ENCODE results near the gene KCNF1.

KCNF1 gene

DNA sequence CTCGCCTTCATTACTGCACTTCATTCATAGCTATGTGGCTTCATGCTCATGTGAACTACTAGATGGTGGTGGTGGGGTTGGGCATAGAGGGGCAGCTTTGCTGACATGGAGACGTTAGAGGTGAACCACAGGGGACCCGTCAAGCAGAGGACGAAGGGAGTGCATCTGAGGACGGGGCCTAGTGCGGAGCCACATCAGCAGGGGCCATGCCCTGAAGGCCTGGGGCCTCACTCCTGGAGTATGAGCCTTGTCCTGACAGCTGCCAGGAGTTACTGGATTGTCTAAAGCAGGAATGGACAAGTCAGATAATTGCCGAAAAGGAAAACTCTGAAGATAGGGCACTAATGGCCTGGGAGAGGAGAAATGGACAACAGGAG, 36.4 kb downstream of the KCNF1 start:
- no peak overlapping the region for H4K8ac ChIP-seq (ENCODE audit: low read depth, low read length)
- no CpG with 5 or more reads among the region's 7 CpGs for WGBS (ENCODE audit: extremely low coverage, insufficient coverage, insufficient read length)
- H3K79me2 ChIP-seq (ENCODE audit: control insufficient read depth, insufficient read depth, low read length, poor library complexity) = no peaks in the 10 kb centered on the region
- peaks cover 2% of the 10 kb centered on the region for H3K27me3 ChIP-seq (ENCODE audit: insufficient read depth, low read length)
- no peak overlapping the region for H2BK5ac ChIP-seq (ENCODE audit: low read depth, low read length, poor library complexity)
- no peak overlapping the region for H2AK5ac ChIP-seq (ENCODE audit: low read length)
- no peak overlapping the region for H2BK12ac ChIP-seq (ENCODE audit: low read length)
- no peak overlapping the region for H3K23ac ChIP-seq (ENCODE audit: low read length)
- H3K79me1 ChIP-seq (ENCODE audit: low read length) = no peaks in the 10 kb centered on the region
- no peak overlapping the region for H3K4ac ChIP-seq (ENCODE audit: low read depth, low read length)
- DNase-seq = no peak
- H4K12ac ChIP-seq (ENCODE audit: low read depth, low read length) = no peak overlapping the region
- H2BK120ac ChIP-seq (ENCODE audit: insufficient read depth, low read length, poor library complexity) = no peak overlapping the region
- no peak overlapping the region for H3K27ac ChIP-seq (ENCODE audit: low read depth, low read length)
- no peak overlapping the region for H2AFZ ChIP-seq (ENCODE audit: insufficient read depth, low read length, poor library complexity)
- peaks cover 1% of the 10 kb centered on the region for H3K9me3 ChIP-seq (ENCODE audit: insufficient read depth, low read depth, low read length)
- no peak overlapping the region for H3K4me2 ChIP-seq (ENCODE audit: low read length)
- no peak overlapping the region for H3K4me3 ChIP-seq (ENCODE audit: low read depth, low read length)
- H3K36me3 ChIP-seq (ENCODE audit: control insufficient read depth in 1 of 2, insufficient read depth in 2 of 2, low read length in 2 of 2) = no peaks in the 10 kb centered on the region
- no peak overlapping the region for H3K14ac ChIP-seq (ENCODE audit: low read length)
- H3K9ac ChIP-seq (ENCODE audit: low read length) = no peak overlapping the region
- no peak overlapping the region for H4K91ac ChIP-seq (ENCODE audit: low read depth, low read length)
- H3K4me1 ChIP-seq (ENCODE audit: control insufficient read depth in 1 of 2, insufficient read depth in 2 of 2, low read length in 2 of 2) = no peaks in the 10 kb centered on the region
- no peak overlapping the region for H3K18ac ChIP-seq (ENCODE audit: low read length)

DNA sequence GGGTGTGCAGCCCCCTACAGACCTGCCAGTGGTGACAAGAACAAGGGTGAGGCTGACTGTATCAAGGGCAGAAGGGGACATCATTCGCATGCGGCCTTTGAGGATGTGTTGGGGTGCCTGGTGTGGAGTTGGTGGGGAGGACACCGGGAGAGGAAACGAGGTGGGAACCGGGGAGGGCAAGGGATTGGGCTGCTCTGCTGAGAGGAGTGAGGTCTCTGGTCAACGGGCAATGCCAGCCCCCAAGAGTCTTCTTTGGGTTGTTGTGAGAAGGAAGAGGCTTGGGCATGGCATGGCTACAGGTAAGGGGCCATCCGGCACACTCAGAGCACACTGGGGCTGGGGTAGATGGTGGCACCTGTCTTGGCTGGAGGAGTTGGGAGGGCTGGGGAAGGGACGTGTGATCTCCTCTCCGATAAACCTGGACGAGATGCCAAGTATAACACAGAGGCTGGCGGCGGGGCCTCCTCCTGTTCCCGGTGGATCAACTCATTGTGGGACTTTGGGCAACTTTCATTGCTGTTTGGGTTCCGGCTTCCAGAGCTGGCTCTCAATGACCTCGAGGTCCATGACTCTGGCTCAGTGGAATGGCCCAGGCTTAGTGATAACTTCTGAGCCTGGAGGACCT, 37.0 kb downstream of the KCNF1 start:
- Histone ChIP-seq H3K27ac (ENCODE audit: low read depth, low read length) (no peak overlapping the region), H3K79me1 (ENCODE audit: low read length) (no peaks in the 10 kb centered on the region), H2BK5ac (ENCODE audit: low read depth, low read length, poor library complexity) (no peak overlapping the region), H4K91ac (ENCODE audit: low read depth, low read length) (no peak overlapping the region), H3K23ac (ENCODE audit: low read length) (no peak overlapping the region), H3K36me3 (ENCODE audit: control insufficient read depth in 1 of 2, insufficient read depth in 2 of 2, low read length in 2 of 2) (no peaks in the 10 kb centered on the region), H2AFZ (ENCODE audit: insufficient read depth, low read length, poor library complexity) (no peak overlapping the region), H3K4me3 (ENCODE audit: low read depth, low read length) (no peak overlapping the region), H3K4me2 (ENCODE audit: low read length) (no peak overlapping the region), H3K14ac (ENCODE audit: low read length) (no peak overlapping the region), H2BK120ac (ENCODE audit: insufficient read depth, low read length, poor library complexity) (no peak overlapping the region), H2AK5ac (ENCODE audit: low read length) (no peak overlapping the region), H4K12ac (ENCODE audit: low read depth, low read length) (no peak overlapping the region), H3K4ac (ENCODE audit: low read depth, low read length) (no peak overlapping the region), H2BK12ac (ENCODE audit: low read length) (no peak overlapping the region), H3K4me1 (ENCODE audit: control insufficient read depth in 1 of 2, insufficient read depth in 2 of 2, low read length in 2 of 2) (no peaks in the 10 kb centered on the region), H3K9ac (ENCODE audit: low read length) (no peak overlapping the region), H3K9me3 (ENCODE audit: insufficient read depth, low read depth, low read length) (peaks cover 1% of the 10 kb centered on the region), H3K79me2 (ENCODE audit: control insufficient read depth, insufficient read depth, low read length, poor library complexity) (no peaks in the 10 kb centered on the region), H3K27me3 (ENCODE audit: insufficient read depth, low read length) (peaks cover 2% of the 10 kb centered on the region), H3K18ac (ENCODE audit: low read length) (no peak overlapping the region), H4K8ac (ENCODE audit: low read depth, low read length) (no peak overlapping the region)
- no peak for DNase-seq
- WGBS (ENCODE audit: extremely low coverage, insufficient coverage, insufficient read length) = no CpG with 5 or more reads among the region's 15 CpGs

DNA sequence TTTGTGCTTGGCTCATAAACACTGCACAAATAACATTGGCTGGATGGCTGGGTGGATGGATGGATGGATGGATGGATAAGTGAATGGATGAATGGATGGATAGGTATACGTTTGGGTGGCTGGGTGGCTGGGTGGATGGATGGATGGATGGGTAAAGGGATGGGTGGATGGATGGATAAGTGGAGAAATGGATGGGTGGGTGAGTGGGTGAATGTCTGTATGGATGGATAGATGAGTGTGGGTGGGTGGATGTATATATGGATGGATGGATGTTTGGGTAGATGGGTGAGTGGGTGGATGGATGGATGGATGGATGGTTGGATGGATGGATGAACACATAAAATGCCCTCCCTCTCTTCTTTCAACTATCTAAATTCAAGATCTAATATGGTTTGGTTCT, 38.1 kb downstream of the KCNF1 start:
- H2BK12ac ChIP-seq (ENCODE audit: low read length) = no peak overlapping the region
- no peak overlapping the region for H3K4me2 ChIP-seq (ENCODE audit: low read length)
- no peak overlapping the region for H4K91ac ChIP-seq (ENCODE audit: low read depth, low read length)
- H2AK5ac ChIP-seq (ENCODE audit: low read length) = no peak overlapping the region
- H3K14ac ChIP-seq (ENCODE audit: low read length) = no peak overlapping the region
- H2AFZ ChIP-seq (ENCODE audit: insufficient read depth, low read length, poor library complexity) = no peak overlapping the region
- H3K36me3 ChIP-seq (ENCODE audit: control insufficient read depth in 1 of 2, insufficient read depth in 2 of 2, low read length in 2 of 2) = no peaks in the 10 kb centered on the region
- H4K8ac ChIP-seq (ENCODE audit: low read depth, low read length) = no peak overlapping the region
- no peak overlapping the region for H3K4me3 ChIP-seq (ENCODE audit: low read depth, low read length)
- WGBS (ENCODE audit: extremely low coverage, insufficient coverage, insufficient read length) = 100% methylated on average over 1 of the region's 1 CpG
- no peak overlapping the region for H4K12ac ChIP-seq (ENCODE audit: low read depth, low read length)
- no peak overlapping the region for H3K23ac ChIP-seq (ENCODE audit: low read length)
- H3K27ac ChIP-seq (ENCODE audit: low read depth, low read length) = no peak overlapping the region
- no peaks in the 10 kb centered on the region for H3K27me3 ChIP-seq (ENCODE audit: insufficient read depth, low read length)
- H3K9me3 ChIP-seq (ENCODE audit: insufficient read depth, low read depth, low read length) = peaks cover 4% of the 10 kb centered on the region
- no peaks in the 10 kb centered on the region for H3K4me1 ChIP-seq (ENCODE audit: control insufficient read depth in 1 of 2, insufficient read depth in 2 of 2, low read length in 2 of 2)
- DNase-seq = no peak
- H3K79me2 ChIP-seq (ENCODE audit: control insufficient read depth, insufficient read depth, low read length, poor library complexity) = no peaks in the 10 kb centered on the region
- H3K79me1 ChIP-seq (ENCODE audit: low read length) = no peaks in the 10 kb centered on the region
- no peak overlapping the region for H3K4ac ChIP-seq (ENCODE audit: low read depth, low read length)
- H2BK5ac ChIP-seq (ENCODE audit: low read depth, low read length, poor library complexity) = no peak overlapping the region
- no peak overlapping the region for H3K18ac ChIP-seq (ENCODE audit: low read length)
- H2BK120ac ChIP-seq (ENCODE audit: insufficient read depth, low read length, poor library complexity) = no peak overlapping the region
- no peak overlapping the region for H3K9ac ChIP-seq (ENCODE audit: low read length)

DNA sequence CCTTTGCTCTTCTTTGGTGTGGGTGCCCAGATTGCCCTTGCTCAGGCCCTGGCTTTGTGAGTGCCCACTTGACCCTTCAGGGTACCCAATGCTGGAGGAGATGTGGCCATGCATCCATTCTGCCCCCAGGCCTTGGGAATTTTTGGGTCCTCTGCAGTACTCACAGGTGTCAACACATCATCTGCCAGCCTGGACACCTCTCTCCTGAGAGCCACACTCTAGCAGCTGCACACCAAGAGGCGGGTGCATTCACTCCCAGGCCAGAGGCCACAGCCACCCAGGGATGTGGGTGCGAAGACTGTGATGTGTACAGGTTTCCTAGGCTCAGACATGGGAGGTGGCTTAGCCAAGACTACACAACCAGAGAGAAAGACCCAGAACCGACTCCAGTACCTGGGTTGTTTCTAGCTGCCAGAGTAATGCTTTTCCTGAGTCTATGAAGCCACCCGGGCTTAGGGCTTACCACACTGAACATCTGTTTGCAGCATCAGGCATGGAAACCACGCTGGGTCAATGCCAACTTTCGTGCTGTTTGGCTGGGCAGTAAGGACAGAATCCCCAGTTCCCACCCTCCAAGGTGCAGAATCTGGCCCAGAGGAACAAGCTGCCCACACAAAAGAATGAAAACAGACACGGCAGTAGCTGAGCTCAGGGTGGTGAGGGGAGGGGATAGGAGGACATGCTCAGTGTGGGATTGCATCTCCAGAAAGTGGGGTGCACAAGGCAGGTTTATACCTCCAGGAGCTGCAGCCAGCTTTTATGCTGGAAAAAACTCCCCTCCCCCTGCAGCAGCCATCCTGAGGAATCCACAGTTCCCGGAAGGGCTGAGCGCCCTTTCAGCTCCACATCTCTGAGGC, 40.1 kb downstream of the KCNF1 start:
- no peaks in the 10 kb centered on the region for H3K79me2 ChIP-seq (ENCODE audit: control insufficient read depth, insufficient read depth, low read length, poor library complexity)
- H3K36me3 ChIP-seq (ENCODE audit: control insufficient read depth in 1 of 2, insufficient read depth in 2 of 2, low read length in 2 of 2) = no peaks in the 10 kb centered on the region
- peaks cover 4% of the 10 kb centered on the region for H3K9me3 ChIP-seq (ENCODE audit: insufficient read depth, low read depth, low read length)
- H2BK5ac ChIP-seq (ENCODE audit: low read depth, low read length, poor library complexity) = no peak overlapping the region
- H3K9ac ChIP-seq (ENCODE audit: low read length) = no peak overlapping the region
- no peak overlapping the region for H2BK120ac ChIP-seq (ENCODE audit: insufficient read depth, low read length, poor library complexity)
- no peaks in the 10 kb centered on the region for H3K27me3 ChIP-seq (ENCODE audit: insufficient read depth, low read length)
- no peak overlapping the region for H4K12ac ChIP-seq (ENCODE audit: low read depth, low read length)
- H3K4me2 ChIP-seq (ENCODE audit: low read length) = no peak overlapping the region
- no peak overlapping the region for H2AFZ ChIP-seq (ENCODE audit: insufficient read depth, low read length, poor library complexity)
- no peak overlapping the region for H2AK5ac ChIP-seq (ENCODE audit: low read length)
- DNase-seq = no peak
- H3K4me3 ChIP-seq (ENCODE audit: low read depth, low read length) = no peak overlapping the region
- H2BK12ac ChIP-seq (ENCODE audit: low read length) = no peak overlapping the region
- H3K27ac ChIP-seq (ENCODE audit: low read depth, low read length) = no peak overlapping the region
- no CpG with 5 or more reads among the region's 9 CpGs for WGBS (ENCODE audit: extremely low coverage, insufficient coverage, insufficient read length)
- H3K14ac ChIP-seq (ENCODE audit: low read length) = no peak overlapping the region
- no peak overlapping the region for H3K4ac ChIP-seq (ENCODE audit: low read depth, low read length)
- no peak overlapping the region for H4K91ac ChIP-seq (ENCODE audit: low read depth, low read length)
- no peaks in the 10 kb centered on the region for H3K4me1 ChIP-seq (ENCODE audit: control insufficient read depth in 1 of 2, insufficient read depth in 2 of 2, low read length in 2 of 2)
- H3K18ac ChIP-seq (ENCODE audit: low read length) = no peak overlapping the region
- no peak overlapping the region for H4K8ac ChIP-seq (ENCODE audit: low read depth, low read length)
- H3K23ac ChIP-seq (ENCODE audit: low read length) = no peak overlapping the region
- H3K79me1 ChIP-seq (ENCODE audit: low read length) = no peaks in the 10 kb centered on the region

Data from trophoblast cell (in vitro differentiated cells and primary cell).